Activated CD4-positive, CD25-positive, alpha-beta regulatory T cell treated with anti-CD3 and anti-CD28 coated beads, Interleukin-2, amount 50 U/mL, for 24 hours (primary cell): ENCODE measurements around the gene OSCP1.

Experiments
- ATAC-seq, 2 donors: fragments of 150-1000 bp; cut with Tn5 transposase; one replicate each; pipeline ENCODE4 v1.10.0; 2021; ENCODE audit warnings: mild to moderate bottlenecking in 1 of 2, moderate library complexity in 1 of 2

OSCP1 gene

GRCh38 chr1:36380782-36381181, 69.5 kb downstream of the OSCP1 start:
- ATAC-seq, result no peak

GRCh38 chr1:36380143-36380619, 70.1 kb downstream of the OSCP1 start:
- no peak for ATAC-seq

GRCh38 chr1:36377791-36378492, 72.3 kb downstream of the OSCP1 start:
- ATAC-seq, result no peak

DNA sequence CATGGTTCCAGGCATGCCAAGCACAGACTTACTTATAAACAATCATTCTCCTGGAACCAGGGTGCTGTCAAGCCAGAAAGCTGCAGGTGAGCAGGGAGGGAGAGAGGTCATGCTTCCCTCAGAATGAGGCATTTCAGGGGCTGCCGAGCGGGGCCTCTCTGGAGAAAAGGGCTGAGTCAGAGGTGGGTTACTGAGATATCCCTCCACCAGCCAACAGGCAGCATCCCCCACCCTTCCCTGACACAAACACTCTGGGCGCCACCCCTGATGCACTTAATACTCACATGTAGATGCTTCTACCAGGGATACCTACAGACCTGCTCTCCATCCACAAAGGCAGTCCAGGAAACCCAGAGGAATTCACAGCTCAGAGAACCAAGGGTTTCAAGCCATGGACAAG, 77.6 kb downstream of the OSCP1 start:
- ATAC-seq, result no peak

GRCh38 chr1:36369061-36369861, 81.0 kb downstream of the OSCP1 start:
- peak; percentile 38 to 54 for ATAC-seq
